Psoas muscle (tissue), 8 donors: Measurements from ENCODE around the gene TESK1. TPM values are rescaled to one million over a fixed set of nuclear protein-coding genes. Genes with fewer than 3 reads are reported as not detected.

Experiments used
- ATAC-seq, 4 donors: fragments of 200-7000 bp; cut with Tn5 transposase; one replicate each; pipeline ENCODE4 v1.9.1; 2020; ENCODE audit warnings: moderate library complexity in 3 of 4, mild to moderate bottlenecking in 2 of 4
- DNase-seq, 2 donors: peaks; one replicate each; pipeline ENCODE4 v3.0.0-alpha.2; 2020
- H3K27ac ChIP-seq: fragments of 200-600 bp; one replicate; pipeline ENCODE4 v1.8.0; 2022
- H3K27me3 ChIP-seq, 3 donors: fragments of 200-600 bp in 1 of 3; one replicate each; pipeline versions ENCODE4 v1.6.1 to v1.8.0; 2013 to 2022; ENCODE audit warnings: low read length in 2 of 3, mild to moderate bottlenecking in 2 of 3, moderate library complexity in 1 of 3; ENCODE audit not compliant: insufficient read depth in 3 of 3
- H3K36me3 ChIP-seq, 2 donors: fragments of 200-600 bp in 1 of 2; one replicate each; pipeline versions ENCODE4 v1.6.1 to v1.8.0; 2013 to 2022; ENCODE audit warnings: low read depth in 1 of 2, mild to moderate bottlenecking in 1 of 2, moderate library complexity in 1 of 2; ENCODE audit not compliant: insufficient read depth in 1 of 2
- H3K4me1 ChIP-seq: fragments of 200-600 bp; one replicate; pipeline ENCODE4 v1.8.0; 2022
- H3K4me3 ChIP-seq: fragments of 200-600 bp; one replicate; pipeline ENCODE4 v1.8.0; 2022; ENCODE audit warnings: mild to moderate bottlenecking
- H3K9me3 ChIP-seq: fragments of 200-600 bp; one replicate; pipeline ENCODE4 v1.8.0; 2022
- CTCF ChIP-seq: fragments of 200-600 bp; IDR thresholded peaks from one replicate; pipeline ENCODE4 v1.8.0; 2022; ENCODE audit warnings: antibody characterized with exemption
- WGBS, 3 donors: extraction: QIAGEN DNeasy Blood & Tissue Kit; methylation state at CpG; one replicate each; pipeline versions ENCODE4 v1.1.6 to v1.1.7; 2013; 5-methylcytosine and 5-hydroxymethylcytosine counted together
- intact Hi-C, 2 donors: fragments of 100-400 bp; cut with DNase I; formaldehyde crosslinking; loops; one replicate each; pipeline versions ENCODE4 v1.11.0 to v1.14.2; 2022
- polyA plus RNA-seq, 3 donors: library from polyadenylated mRNA; stranded (reverse); fragments of 200-250 nt; gene quantifications; one replicate each; pipeline ENCODE4 v1.2.3, GENCODE V29; 2013
- total RNA-seq, 4 donors: library from RNA; stranded (reverse); fragmentation: NEBNext Ultra II Directional in 2 of 4; extraction: Animal tissue kit (Norgen Biotek cat#: 25700) in 2 of 4; gene quantifications; one replicate each; pipeline versions ENCODE4 v1.2.1 to v1.2.4, GENCODE V29; 2021 to 2023
- donor health status: healthy with polysubstance abuse.
- donor health status: DM: no; HTN: no; CAD: no; lungs with moderate emphysema.
- donor health status: Bipolar disorder and iron deficiency.
- donor health status: healthy.
- donor health status: DM: yes; HTN: yes; CAD: no.
- donor health status: DM: no; HTN: no; CAD: no.
- donor health status: DM: no; HTN: no; CAD: no.
- donor health status: DM: yes; HTN: yes; CAD: no.

The TESK1 gene
- total and polyA plus RNA-seq, 7 donors = 44.4 to 81.0 (median 60.1) TPM

- WGBS, 3 donors = 54 to 70% (median 56%) methylated on average over 2 of the region's 2 CpGs
- Histone ChIP-seq H3K9me3 (no peaks in the 10 kb centered on the region), H3K27ac (peak overlapping the region; percentile 90), H3K27me3 (no peaks in the 10 kb centered on the region), H3K36me3 (peaks cover 0 to 3% of the 10 kb centered on the region in 2 donors), H3K4me1 (peaks cover 69% of the 10 kb centered on the region), H3K4me3 (no peak overlapping the region)
- ATAC-seq (peak; percentile 48 to 68 (median 62)), DNase-seq (peak; percentile 65 to 80)
- intact Hi-C loops = loop anchor here (5.0 to 10.0 kb wide), 2 partner anchors 36 to 272 kb away; no protein-coding TSS in a partner anchor
- peak; percentile 46 for TF ChIP-seq CTCF
Observed at GRCh38 chr9:35566417-35566816, 38.6 kb upstream of the TESK1 start.

GRCh38 chr9:35568196-35568595 is 36.9 kb upstream of the TESK1 start:
- peak in 1 of 2 donors; percentile 71 for DNase-seq
- peak in 2 of 4 donors; percentile 24 to 33 for ATAC-seq
- no peaks in the 10 kb centered on the region for H3K36me3 ChIP-seq
- 34 to 51% (median 35%) methylated on average over 4 of the region's 4 CpGs for WGBS, 3 donors
- H3K9me3 ChIP-seq = no peaks in the 10 kb centered on the region
- no peak overlapping the region for H3K4me3 ChIP-seq
- intact Hi-C loops = loop anchor here (5.0 to 10.0 kb wide), 2 partner anchors 34 to 273 kb away; no protein-coding TSS in a partner anchor
- peak overlapping the region; percentile 48 for H3K27ac ChIP-seq
- TF ChIP-seq CTCF = no peak
- peaks cover 54% of the 10 kb centered on the region for H3K4me1 ChIP-seq
- H3K27me3 ChIP-seq = no peaks in the 10 kb centered on the region

- H3K36me3 ChIP-seq = no peaks in the 10 kb centered on the region
- no peaks in the 10 kb centered on the region for H3K9me3 ChIP-seq
- DNase-seq (no peak), ATAC-seq (no peak)
- no peak overlapping the region for H3K27ac ChIP-seq
- 54 to 81% (median 67%) methylated on average over 5 of the region's 5 CpGs for WGBS, 3 donors
- intact Hi-C loops = loop anchor here (5.0 to 10.0 kb wide), 2 partner anchors 33 to 274 kb away; no protein-coding TSS in a partner anchor
- no peak for TF ChIP-seq CTCF
- no peaks in the 10 kb centered on the region for H3K27me3 ChIP-seq
- H3K4me3 ChIP-seq = no peak overlapping the region
- H3K4me1 ChIP-seq = peaks cover 44% of the 10 kb centered on the region
Observed at GRCh38 chr9:35569206-35569605, 35.9 kb upstream of the TESK1 start.

- no peaks in the 10 kb centered on the region for H3K27me3 ChIP-seq
- H3K4me1 ChIP-seq = peaks cover 27% of the 10 kb centered on the region
- no peaks in the 10 kb centered on the region for H3K9me3 ChIP-seq
- H3K4me3 ChIP-seq = no peak overlapping the region
- no peak for DNase-seq
- intact Hi-C loops = no loop called here
- H3K27ac ChIP-seq = no peak overlapping the region
- ATAC-seq = no peak
- no peak for TF ChIP-seq CTCF
- WGBS, 3 donors = 91 to 94% (median 93%) methylated on average over 6 of the region's 6 CpGs
- no peaks in the 10 kb centered on the region for H3K36me3 ChIP-seq
Observed at GRCh38 chr9:35570709-35571504, 34.2 kb upstream of the TESK1 start.
